Panc1 (cell line): ENCODE measurements around the gene PARVG. TPM values are rescaled to one million over a fixed set of nuclear protein-coding genes. Genes with fewer than 3 reads are reported as not detected.

Experiments
- ATAC-seq: fragments of 200-7000 bp; cut with Tn5 transposase; 2 replicates; pipeline ENCODE4 v1.9.1; 2020; ENCODE audit warnings: mild to moderate bottlenecking, moderate library complexity
- BruUV-seq: library from RNA; stranded (reverse); fragments of 400-500 nt; replicated peaks from 2 replicates; lab custom pipeline; 2021; lab: Mats Ljungman, UMichigan
- CTCF ChIA-PET: fragments of 300-600 bp; sonication (Branson Sonifier 250); formaldehyde crosslinking; loops from one replicate; lab custom pipeline; 2022; ENCODE audit warnings: antibody characterized with exemption; lab: Charles Lee
- POLR2A ChIA-PET: fragments of 300-600 bp; sonication (Branson Sonifier 250); formaldehyde crosslinking; loops from one replicate; lab custom pipeline; 2022; ENCODE audit warnings: antibody characterized with exemption; lab: Charles Lee
- DNase-seq: peaks from one replicate; pipeline ENCODE4 v3.0.0-alpha.2; 2010; ENCODE audit warnings: low read depth, low spot score
- H3K27ac ChIP-seq: 2 replicates; pipeline ENCODE4 v1.5.1; 2011; ENCODE audit warnings: mild to moderate bottlenecking, low read length, inconsistent platforms
- H3K27me3 ChIP-seq: fragments of 200-500 bp; sonication (Bioruptor generic); 2 replicates; pipeline ENCODE4 v1.6.0; 2014; ENCODE audit warnings: low read length, inconsistent platforms; ENCODE audit not compliant: control insufficient read depth, insufficient read depth
- H3K36me3 ChIP-seq: fragments of 200-500 bp; sonication (Bioruptor generic); 2 replicates; pipeline ENCODE4 v1.5.1; 2014; ENCODE audit warnings: inconsistent platforms, mild to moderate bottlenecking, low read length, moderate library complexity; ENCODE audit not compliant: control insufficient read depth, insufficient read depth
- H3K4me1 ChIP-seq: 2 replicates; pipeline ENCODE4 v1.5.1; 2011; ENCODE audit warnings: inconsistent platforms, mild to moderate bottlenecking, low read length, moderate library complexity; ENCODE audit not compliant: control insufficient read depth, insufficient read depth
- H3K4me3 ChIP-seq, 2 experiments: 2 replicates each; pipeline ENCODE4 v1.5.1; 2011 to 2012; ENCODE audit warnings: low read depth in 2 of 2, low read length in 2 of 2, mild to moderate bottlenecking in 2 of 2, inconsistent platforms in 1 of 2, moderate library complexity in 1 of 2
- H3K9me3 ChIP-seq: fragments of 200-500 bp; sonication (Bioruptor generic); 2 replicates; pipeline ENCODE4 v1.5.1; 2014; ENCODE audit warnings: low read depth, mild to moderate bottlenecking, inconsistent platforms, low read length, moderate library complexity; ENCODE audit not compliant: control insufficient read depth, insufficient read depth
- CTCF ChIP-seq: fragments of 450-650 bp; IDR thresholded peaks from 2 replicates; pipeline ENCODE4 v1.5.1; 2017; ENCODE audit warnings: mild to moderate bottlenecking
- POLR2AphosphoS5 ChIP-seq: IDR thresholded peaks from 2 replicates; pipeline ENCODE4 v1.6.1; 2012; ENCODE audit warnings: mild to moderate bottlenecking, low read depth, low read length, moderate library complexity
- REST ChIP-seq, 2 experiments: IDR thresholded peaks; 2 replicates each; pipeline ENCODE4 v1.6.1; 2011 to 2012; ENCODE audit warnings: low read depth in 2 of 2, control low read depth in 1 of 2, low read length in 1 of 2, mild to moderate bottlenecking in 1 of 2, moderate library complexity in 1 of 2; ENCODE audit not compliant: insufficient read depth in 1 of 2
- SIN3A ChIP-seq: IDR thresholded peaks from 2 replicates; pipeline ENCODE4 v1.6.1; 2012; ENCODE audit warnings: low read depth, mild to moderate bottlenecking, low read length, moderate library complexity, borderline replicate concordance; ENCODE audit not compliant: insufficient read depth
- TCF7L2 ChIP-seq: IDR thresholded peaks from 2 replicates; pipeline ENCODE4 v1.6.1; 2011; ENCODE audit warnings: mild to moderate bottlenecking, low read depth, low read length, inconsistent platforms
- in situ Hi-C: cut with HindIII; loops from 2 replicates; pipeline ENCODE4 v1.10.0; 2016; ENCODE audit warnings: low sequenced_read_pairs, low pct_unique_long_range_greater_than_20kb
- intact Hi-C: fragments of 100-400 bp; cut with micrococcal nuclease; formaldehyde crosslinking; loops from one replicate; pipeline ENCODE4 v1.10.0; 2022; ENCODE audit not compliant: unreplicated experiment
- total RNA-seq: library from RNA; stranded (reverse); gene quantifications from one replicate; pipeline ENCODE4 v1.2.1, GENCODE V29; 2021; ENCODE audit not compliant: unreplicated experiment

PARVG gene
- total RNA-seq, 1 experiment from 2014 or later: 0.21 TPM

- H3K36me3 ChIP-seq: no peaks in the 10 kb centered on the region
- no peaks in the 10 kb centered on the region for H3K9me3 ChIP-seq
- no TSS peak for BruUV-seq
- no peaks in the 10 kb centered on the region for H3K4me1 ChIP-seq
- in situ Hi-C loops: no loop called here
- no peak for ATAC-seq
- no peak for DNase-seq
- no peak overlapping the region for H3K27ac ChIP-seq
- H3K27me3 ChIP-seq: no peaks in the 10 kb centered on the region
- POLR2A ChIA-PET: no interaction called here
- no peak overlapping the region for H3K4me3 ChIP-seq
- intact Hi-C loops: no loop called here
- no peak for TF ChIP-seq POLR2AphosphoS5
- no peak for TF ChIP-seq CTCF
- no peak for TF ChIP-seq SIN3A
- TF ChIP-seq TCF7L2: no peak
- no peak for TF ChIP-seq REST (IDR thresholded peaks at IDR 0.05; ENCODE audit: insufficient read depth in 1 of 2, low read depth in 2 of 2, low read length in 1 of 2)
- CTCF ChIA-PET: interaction anchor here (0.5 kb wide), 1 partner anchor 416 kb away, joined by 6 read pairs; no protein-coding TSS in a partner anchor
Observed at GRCh38 chr22:44187652-44188230, 7.0 kb downstream of the PARVG start.

- 0 out of 2 replicates have a peak, but pooled peaks cover under 1% of the 10 kb centered on the region for H3K4me1 ChIP-seq
- no peak overlapping the region for H3K27ac ChIP-seq
- ChIA-PET POLR2A (no interaction called here), CTCF (interaction anchor here (0.5 kb wide), 1 partner anchor 416 kb away, joined by 6 read pairs; no protein-coding TSS in a partner anchor)
- DNase-seq (no peak), ATAC-seq (no peak)
- no peaks in the 10 kb centered on the region for H3K9me3 ChIP-seq
- intact Hi-C loops (no loop called here), in situ Hi-C loops (no loop called here)
- H3K27me3 ChIP-seq: no peaks in the 10 kb centered on the region
- no TSS peak for BruUV-seq
- no peak overlapping the region for H3K4me3 ChIP-seq
- TF ChIP-seq CTCF (no peak), REST (IDR thresholded peaks at IDR 0.05; ENCODE audit: insufficient read depth in 1 of 2, low read depth in 2 of 2, low read length in 1 of 2) (no peak), POLR2AphosphoS5 (no peak), TCF7L2 (no peak), SIN3A (no peak)
- H3K36me3 ChIP-seq: no peaks in the 10 kb centered on the region
Observed at GRCh38 chr22:44188316-44188715, 7.6 kb downstream of the PARVG start.
